SK-N-SH (cell line): Measurements from ENCODE around the gene EFCAB7. TPM values are rescaled to one million over a fixed set of nuclear protein-coding genes. Genes with fewer than 3 reads are reported as not detected.
A peak's percentile ranks its signal among the peaks of the same experiment; 100 is the strongest.

Source experiments
- CTCF ChIA-PET: fragments of 300-600, 350-600 bp; formaldehyde crosslinking; extraction: SDS; loops from one replicate; lab custom pipeline; 2021; lab: Yijun Ruan, JAX
- POLR2A ChIA-PET: fragments of 350-600 bp; sonication (Branson Sonifier 250); formaldehyde crosslinking; extraction: SDS; loops from one replicate; lab custom pipeline; 2020; ENCODE audit warnings: antibody characterized with exemption, inconsistent platforms; lab: Yijun Ruan, JAX
- DNase-seq: peaks from one replicate; pipeline ENCODE4 v3.0.0; 2012
- H2AFZ ChIP-seq: fragments of 200-600 bp; sonication (generic); 2 replicates; pipeline ENCODE4 v1.8.1; 2016; ENCODE audit warnings: antibody characterized with exemption, mild to moderate bottlenecking, low read depth
- H3F3A ChIP-seq: fragments of 200-600 bp; sonication (generic); replicated peaks from 2 replicates; pipeline ENCODE3; 2016; ENCODE audit warnings: antibody characterized with exemption, mild to moderate bottlenecking; ENCODE audit not compliant: insufficient read depth
- H3K27ac ChIP-seq, 2 experiments: fragments of 200-500 bp in 1 of 2; fragments of 200-600 bp in 1 of 2; sonication (Bioruptor generic) in 1 of 2; sonication (generic), shearing (Covaris generic) in 1 of 2; 2 replicates each; pipeline versions ENCODE4 v1.5.1 to v1.6.1; 2014 to 2016; ENCODE audit warnings: low read depth in 2 of 2, inconsistent platforms in 1 of 2, low read length in 1 of 2, mild to moderate bottlenecking in 1 of 2, mixed read lengths in 1 of 2
- H3K27me3 ChIP-seq: fragments of 200-600 bp; sonication (generic), shearing (Covaris generic); 2 replicates; pipeline ENCODE4 v1.6.1; 2016; ENCODE audit warnings: mixed run types; ENCODE audit not compliant: insufficient read depth
- H3K36me3 ChIP-seq, 2 experiments: fragments of 200-500 bp in 1 of 2; fragments of 200-600 bp in 1 of 2; sonication (Bioruptor generic) in 1 of 2; sonication (generic) in 1 of 2; replicated peaks in 1 of 2; 2 replicates each; pipeline versions ENCODE3 to v1.5.1; 2014 to 2016; ENCODE audit warnings: low read length in 1 of 2, mild to moderate bottlenecking in 1 of 2; ENCODE audit not compliant: insufficient read depth in 2 of 2, control insufficient read depth in 1 of 2
- H3K4me1 ChIP-seq, 2 experiments: fragments of 200-500 bp in 1 of 2; fragments of 200-600 bp in 1 of 2; sonication (Bioruptor generic) in 1 of 2; sonication (generic), shearing (Covaris generic) in 1 of 2; 2 replicates each; pipeline versions ENCODE4 v1.5.1 to v1.6.1; 2014 to 2016; ENCODE audit warnings: low read depth in 1 of 2, low read length in 1 of 2, mixed run types in 1 of 2; ENCODE audit not compliant: insufficient read depth in 2 of 2, control insufficient read depth in 1 of 2
- H3K4me2 ChIP-seq: fragments of 200-600 bp; sonication (generic), shearing (Covaris generic); 2 replicates; pipeline ENCODE4 v1.6.1; 2017; ENCODE audit warnings: mixed run types
- H3K4me3 ChIP-seq, 2 experiments: fragments of 200-500 bp in 1 of 2; fragments of 200-600 bp in 1 of 2; sonication (Bioruptor generic) in 1 of 2; sonication (generic), shearing (Covaris generic) in 1 of 2; 2 replicates each; pipeline versions ENCODE4 v1.5.1 to v1.8.1; 2014 to 2016; ENCODE audit warnings: low read depth in 2 of 2, inconsistent platforms in 1 of 2, low read length in 1 of 2, mild to moderate bottlenecking in 1 of 2, mixed read lengths in 1 of 2, moderate library complexity in 1 of 2
- H3K79me2 ChIP-seq: fragments of 200-600 bp; sonication (generic); 2 replicates; pipeline ENCODE4 v1.8.1; 2017; ENCODE audit warnings: mild to moderate bottlenecking; ENCODE audit not compliant: insufficient read depth
- H3K9ac ChIP-seq: fragments of 200-600 bp; sonication (generic); 2 replicates; pipeline ENCODE4 v1.6.1; 2017; ENCODE audit warnings: mixed run types
- H3K9me2 ChIP-seq: fragments of 200-600 bp; sonication (generic); 2 replicates; pipeline ENCODE4 v1.6.1; 2017; ENCODE audit warnings: mixed run types
- H3K9me3 ChIP-seq: fragments of 200-600 bp; sonication (generic); 2 replicates; pipeline ENCODE4 v1.6.1; 2017; ENCODE audit warnings: mixed run types, mild to moderate bottlenecking, moderate library complexity
- H4K20me1 ChIP-seq: fragments of 200-600 bp; sonication (generic); 2 replicates; pipeline ENCODE4 v1.6.1; 2017; ENCODE audit warnings: mild to moderate bottlenecking, mixed run types; ENCODE audit not compliant: insufficient read depth
- CHD2 ChIP-seq: fragments of 150-350 bp; IDR thresholded peaks from 2 replicates; pipeline ENCODE4 v1.6.1; 2018; ENCODE audit warnings: low read length; ENCODE audit not compliant: partially characterized antibody
- GATA2 ChIP-seq: sonication (generic); formaldehyde crosslinking; IDR thresholded peaks from 2 replicates; pipeline ENCODE4 v1.5.0; 2020; ENCODE audit warnings: mild to moderate bottlenecking, missing genetic modification reagents
- MEF2A ChIP-seq: IDR thresholded peaks from 2 replicates; pipeline ENCODE4 v1.4.0; 2012; ENCODE audit warnings: low read depth, borderline replicate concordance
- PBX3 ChIP-seq: IDR thresholded peaks from 2 replicates; pipeline ENCODE4; 2012
- POLR2AphosphoS5 ChIP-seq: IDR thresholded peaks from 2 replicates; pipeline ENCODE4 v1.6.1; 2012; ENCODE audit warnings: low read depth, low read length
- SIN3A ChIP-seq: IDR thresholded peaks from 2 replicates; pipeline ENCODE4 v1.6.1; 2012; ENCODE audit warnings: low read depth, mild to moderate bottlenecking, low read length, moderate library complexity, borderline replicate concordance
- SMC3 ChIP-seq: IDR thresholded peaks from 2 replicates; pipeline ENCODE4 v1.6.1; 2012; ENCODE audit warnings: low read depth, low read length, improper control_type of control experiment
- TEAD4 ChIP-seq: IDR thresholded peaks from 2 replicates; pipeline ENCODE4 v1.4.0; 2012; ENCODE audit warnings: mild to moderate bottlenecking, borderline replicate concordance; ENCODE audit not compliant: insufficient read depth
- WGBS: methylation state at CpG from one replicate; pipeline ENCODE4 v1.1.6; 2017; ENCODE audit warnings: low lambda C conversion rate; 5-methylcytosine and 5-hydroxymethylcytosine counted together
- polyA plus RNA-seq, 3 experiments: library from polyadenylated mRNA; depleted of rRNA; stranded (reverse); fragments of >200 nt; gene quantifications; 2 replicates each; pipeline ENCODE4 v1.2.3, GENCODE V29; 2012
- small RNA-seq, 7 experiments: library from RNA; depleted of rRNA; stranded (forward); fragments of <200 nt; gene quantifications; one replicate each; pipeline ENCODE3, GENCODE V24; 2012

The EFCAB7 gene
- polyA plus RNA-seq, 1 of the 3 experiments (the other 2 are of a cell fraction), result 2.4 TPM

DNA sequence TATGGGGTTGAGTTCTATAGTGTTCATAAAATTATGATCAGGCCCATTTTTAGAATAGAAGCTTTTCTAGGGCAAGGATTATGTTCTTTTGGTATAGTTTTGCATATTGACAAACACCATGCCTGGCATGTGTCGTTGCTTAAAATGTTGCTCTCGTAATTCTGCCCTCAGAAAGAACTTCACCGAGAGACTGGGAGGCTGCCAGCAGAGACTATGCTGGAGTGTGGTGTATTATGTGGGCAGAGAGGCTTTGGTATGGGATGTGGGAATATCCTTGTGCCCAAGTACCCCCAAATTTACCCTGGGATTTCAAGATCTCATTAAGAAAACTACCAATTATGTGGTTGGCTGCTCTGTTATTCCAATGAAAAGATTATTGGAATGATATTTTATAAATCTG is 97.8 kb downstream of the EFCAB7 start (continued):
- TF ChIP-seq PBX3 (no peak), CHD2 (no peak), TEAD4 (no peak), SIN3A (no peak)
- TF ChIP-seq, all 33 proteins: peak for 0

GRCh38 chr1:63621698-63622097 is 98.4 kb downstream of the EFCAB7 start:
- POLR2A ChIA-PET, result no interaction called here

More at GRCh38 chr1:63621698-63622097, 98.4 kb downstream of the EFCAB7 start:
- Histone ChIP-seq H3K27me3 (no peaks in the 10 kb centered on the region), H3K9me2 (no peaks in the 10 kb centered on the region), H4K20me1 (no peaks in the 10 kb centered on the region), H3K9ac (no peak overlapping the region), H3K4me2 (no peak overlapping the region), H3K79me2 (no peaks in the 10 kb centered on the region), H3F3A (no peaks in the 10 kb centered on the region), H3K36me3 (no peaks in the 10 kb centered on the region), H3K27ac (peak overlapping the region in 1 of 2 experiments; percentile 65; a peak in 1 of 4 replicates), H3K4me3 (no peak overlapping the region), H3K4me1 (peaks cover 5 to 11% of the 10 kb centered on the region in 2 experiments), H3K9me3 (no peaks in the 10 kb centered on the region), H2AFZ (no peak overlapping the region)
- no peak for DNase-seq
- no peak for TF ChIP-seq POLR2AphosphoS5
- no peak for TF ChIP-seq MEF2A
- no peak for TF ChIP-seq GATA2 (CRISPR knock-in tag)
- no peak for TF ChIP-seq SMC3
- 72% methylated on average over 3 of the region's 6 CpGs for WGBS
- CTCF ChIA-PET, result interaction anchor here (1.0 to 2.2 kb wide), 3 partner anchors 70 to 625 kb away, joined by 4 to 14 read pairs (median 4); no protein-coding TSS in a partner anchor

Small RNAs within 50 kb of the gene (small RNA-seq; reads per million reads assigned to genes)
- 0 reads per million in 7 experiments for gene RF02105
- 0 reads per million in 7 experiments for gene RF02106
- gene RF02107, result 0 reads per million in 7 experiments
- 0 reads per million in 7 experiments for gene RF02108
- gene RF02109, result 0 reads per million in 7 experiments
- gene RF02110, result 0 reads per million in 7 experiments
- gene RN7SL488P, result 0 reads per million in 7 experiments
- gene RNU7-123P, result 0 reads per million in 7 experiments

Other genes with a start within 250 kb of the EFCAB7 start
- not detected in 2 replicates for gene FOXD3, start 201.0 kb upstream of the EFCAB7 start, polyA plus RNA-seq (2012; rRNA removed)
- 3.8 and 5.7 TPM in 2 replicates for gene ALG6, start 155.9 kb upstream of the EFCAB7 start, polyA plus RNA-seq (2012; rRNA removed)
- gene ITGB3BP, start 300 bp upstream of the EFCAB7 start, polyA plus RNA-seq (2012; rRNA removed), result 9.9 and 12.8 TPM in 2 replicates
- gene PGM1, start 69.9 kb downstream of the EFCAB7 start, polyA plus RNA-seq (2012; rRNA removed), result 19.3 and 20.7 TPM in 2 replicates